Measurements from ENCODE around the gene ZNF836.

The ZNF836 gene

DNA sequence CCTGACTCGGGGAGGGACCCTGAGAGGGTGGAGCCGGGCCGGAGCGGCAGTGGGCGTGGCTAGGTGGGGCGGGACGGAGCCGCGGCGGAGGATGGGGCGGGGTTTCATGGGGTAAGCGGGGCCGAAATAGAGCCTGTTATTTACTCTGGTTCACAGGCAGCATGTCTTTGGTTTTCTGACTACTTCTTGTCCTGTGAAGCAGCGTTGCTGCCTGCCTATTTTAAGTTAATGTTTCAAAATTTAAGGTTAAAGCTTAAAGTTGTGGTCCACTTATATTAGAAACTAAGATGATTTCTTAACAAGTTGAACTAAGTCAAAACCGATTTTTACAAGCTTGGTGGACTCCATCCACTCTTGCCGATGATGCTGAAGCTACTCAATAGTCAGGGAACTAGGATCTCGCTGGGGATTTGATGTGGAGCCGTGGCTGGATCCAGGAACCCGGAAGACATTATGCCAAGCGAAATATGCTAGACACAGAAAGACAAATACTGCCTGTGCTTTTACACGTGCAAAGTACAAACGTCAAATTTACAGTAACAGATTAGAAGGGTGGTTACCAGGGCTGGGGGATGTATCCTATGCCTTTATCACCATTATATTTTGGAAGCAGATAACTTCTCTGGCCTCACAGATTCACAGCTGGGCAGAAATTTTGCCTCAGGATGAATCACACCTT is 31.2 kb downstream of the ZNF836 start:
- no peak for TF ChIP-seq CTCF (IDR thresholded peaks at IDR 0.05)

DNA sequence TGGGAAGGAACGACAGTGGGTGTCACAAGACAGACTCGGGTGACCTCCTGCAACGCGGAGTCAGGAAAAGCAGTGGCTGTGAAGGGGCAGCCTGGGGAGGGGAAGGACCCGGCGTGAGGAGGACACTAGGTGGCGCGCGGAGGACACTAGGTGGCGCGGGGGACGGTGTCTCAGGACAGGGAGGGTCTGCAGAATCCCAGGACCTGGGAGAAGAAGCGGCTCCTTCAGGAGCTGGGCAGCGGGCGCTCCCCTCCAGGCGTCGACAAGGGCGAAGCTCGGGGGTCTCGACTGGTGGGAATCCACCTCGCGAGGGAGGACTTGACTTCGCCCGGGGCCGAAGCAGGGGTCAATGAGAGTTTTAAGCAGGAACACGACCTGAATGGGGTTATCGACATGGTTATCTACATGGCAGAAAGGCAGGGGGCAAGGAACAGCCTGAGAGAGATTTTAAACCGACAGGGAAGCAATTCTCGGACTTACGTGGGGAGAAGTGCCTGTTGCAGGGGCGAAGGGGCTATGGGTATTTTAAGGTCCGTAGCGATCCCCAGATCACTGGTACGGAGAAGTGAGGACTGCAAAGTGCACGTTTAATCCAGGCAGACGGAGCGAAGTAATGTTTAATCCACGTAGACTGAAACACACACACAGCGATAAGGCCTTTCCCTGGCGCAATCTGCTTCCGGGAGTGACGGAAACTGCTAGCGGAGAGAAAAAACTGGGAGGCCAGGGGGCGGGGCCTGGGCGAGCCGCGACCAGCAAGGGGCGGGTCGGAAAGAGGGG is 32.0 kb downstream of the ZNF836 start, which contains the start of gene ZNF616:
Gene ZNF616 (minus strand): TSS at position 687 of the 780 bp plus-strand sequence. CDS start 9,426 bp downstream, outside the sequence.
- TF ChIP-seq CTCF (IDR thresholded peaks at IDR 0.05) = peak; percentile 89

GRCh38 chr19:52138983-52139251 is 32.5 kb downstream of the ZNF836 start:
- TF ChIP-seq CTCF (IDR thresholded peaks at IDR 0.05) = no peak

GRCh38 chr19:52138278-52138982 is 33.0 kb downstream of the ZNF836 start:
- no peak for TF ChIP-seq CTCF (IDR thresholded peaks at IDR 0.05)

- TF ChIP-seq CTCF (IDR thresholded peaks at IDR 0.05) = no peak
Measured at GRCh38 chr19:52120286-52120685, 51.1 kb downstream of the ZNF836 start.

DNA sequence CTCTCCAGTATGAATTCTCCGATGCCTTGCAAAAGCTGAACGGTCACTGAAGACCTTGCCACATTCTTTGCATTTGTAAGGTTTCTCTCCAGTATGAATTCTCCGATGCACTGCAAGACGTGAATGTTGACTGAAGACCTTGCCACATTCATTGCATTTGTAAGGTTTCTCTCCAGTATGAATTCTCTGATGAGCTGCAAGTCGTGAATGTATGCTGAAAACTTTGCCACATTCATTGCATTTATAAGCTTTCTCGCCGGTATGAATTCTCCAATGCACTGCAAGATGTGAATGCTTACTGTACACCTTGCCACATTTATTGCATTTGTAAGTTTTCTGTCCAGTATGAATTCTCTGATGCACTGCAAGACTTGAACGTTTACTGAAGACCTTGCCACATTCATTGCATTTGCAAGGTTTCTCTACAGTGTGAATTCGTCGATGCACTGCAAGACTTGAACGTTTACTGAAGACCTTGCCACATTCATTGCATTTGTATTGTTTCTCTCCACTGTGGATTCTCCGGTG is 55.8 kb downstream of the ZNF836 start:
- TF ChIP-seq CTCF (IDR thresholded peaks at IDR 0.05) = no peak

DNA sequence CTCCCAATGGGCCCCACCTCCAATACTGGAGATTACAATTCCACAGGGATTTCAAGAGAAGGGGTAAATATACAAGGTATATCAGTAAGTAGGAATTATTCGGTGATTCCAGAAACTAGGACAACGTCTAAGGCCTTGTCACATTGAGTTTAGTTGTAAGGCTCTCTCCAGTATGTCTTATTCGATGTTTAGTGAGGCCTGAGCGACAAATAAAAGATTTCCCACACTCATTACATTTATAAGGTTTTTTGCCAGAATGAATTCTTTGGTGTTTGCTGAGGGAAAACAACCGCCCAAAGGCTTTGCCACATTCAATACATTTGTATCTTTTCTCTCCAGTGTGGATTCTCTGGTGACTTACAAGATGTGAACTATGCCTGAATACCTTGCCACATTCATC is 56.7 kb downstream of the ZNF836 start:
- TF ChIP-seq CTCF (IDR thresholded peaks at IDR 0.05) = no peak

Measured in LNCAP (cell line).